ENCODE results near the gene TBC1D22B. TPM values are rescaled to one million over a fixed set of nuclear protein-coding genes. Genes with fewer than 3 reads are reported as not detected.

Gene TBC1D22B
- total RNA-seq, 1 experiment from 2014 or later = 11.8 TPM

- Mint-ChIP-seq H3K36me3 (ENCODE audit: insufficient read depth, unreplicated experiment) (peaks cover 16% of the 10 kb centered on the region), H3K27ac (ENCODE audit: unreplicated experiment) (no peak overlapping the region), H3K9me3 (ENCODE audit: unreplicated experiment) (no peaks in the 10 kb centered on the region), H3K4me3 (ENCODE audit: unreplicated experiment) (no peak overlapping the region), H3K27me3 (ENCODE audit: insufficient read depth, unreplicated experiment) (no peaks in the 10 kb centered on the region), H3K4me1 (ENCODE audit: low read depth, unreplicated experiment) (no peaks in the 10 kb centered on the region)
- ChIA-PET CTCF (no interaction called here), POLR2A (no interaction called here)
- TF ChIP-seq, protein P1, sequence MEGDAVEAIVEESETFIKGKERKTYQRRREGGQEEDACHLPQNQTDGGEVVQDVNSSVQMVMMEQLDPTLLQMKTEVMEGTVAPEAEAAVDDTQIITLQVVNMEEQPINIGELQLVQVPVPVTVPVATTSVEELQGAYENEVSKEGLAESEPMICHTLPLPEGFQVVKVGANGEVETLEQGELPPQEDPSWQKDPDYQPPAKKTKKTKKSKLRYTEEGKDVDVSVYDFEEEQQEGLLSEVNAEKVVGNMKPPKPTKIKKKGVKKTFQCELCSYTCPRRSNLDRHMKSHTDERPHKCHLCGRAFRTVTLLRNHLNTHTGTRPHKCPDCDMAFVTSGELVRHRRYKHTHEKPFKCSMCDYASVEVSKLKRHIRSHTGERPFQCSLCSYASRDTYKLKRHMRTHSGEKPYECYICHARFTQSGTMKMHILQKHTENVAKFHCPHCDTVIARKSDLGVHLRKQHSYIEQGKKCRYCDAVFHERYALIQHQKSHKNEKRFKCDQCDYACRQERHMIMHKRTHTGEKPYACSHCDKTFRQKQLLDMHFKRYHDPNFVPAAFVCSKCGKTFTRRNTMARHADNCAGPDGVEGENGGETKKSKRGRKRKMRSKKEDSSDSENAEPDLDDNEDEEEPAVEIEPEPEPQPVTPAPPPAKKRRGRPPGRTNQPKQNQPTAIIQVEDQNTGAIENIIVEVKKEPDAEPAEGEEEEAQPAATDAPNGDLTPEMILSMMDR (IDR thresholded peaks at IDR 0.05; ENCODE audit: insufficient read depth in 1 of 2, low read depth in 1 of 2, low read length in 1 of 2, severe bottlenecking in 1 of 2, unreplicated experiment in 1 of 2) = no peak
- intact Hi-C loops (cut with micrococcal nuclease; ENCODE audit: unreplicated experiment) = no loop called here
- Histone ChIP-seq H3K4me3 (ENCODE audit: low read depth, low read length) (no peak overlapping the region), H3K36me3 (ENCODE audit: control insufficient read depth, insufficient read depth, low read length) (no peaks in the 10 kb centered on the region; the same call in none of the 2 replicates), H3K27me3 (replicated peaks; ENCODE audit: control insufficient read depth, insufficient read depth, low read length) (no peaks in the 10 kb centered on the region), H3K4me1 (no peaks in the 10 kb centered on the region), H3K9me3 (no peaks in the 10 kb centered on the region)
- BruUV-seq (replicated peaks) = no TSS peak
- no peak for DNase-seq
Measured at GRCh38 chr6:37317312-37318038, 59.9 kb downstream of the TBC1D22B start.

GRCh38 chr6:37319156-37319555, 61.6 kb downstream of the TBC1D22B start:
- no peak overlapping the region for H3K27ac Mint-ChIP-seq (ENCODE audit: unreplicated experiment)
- no peak for DNase-seq
- H3K27me3 ChIP-seq (replicated peaks; ENCODE audit: control insufficient read depth, insufficient read depth, low read length) = no peaks in the 10 kb centered on the region
- H3K9me3 Mint-ChIP-seq (ENCODE audit: unreplicated experiment) = no peaks in the 10 kb centered on the region
- H3K36me3 Mint-ChIP-seq (ENCODE audit: insufficient read depth, unreplicated experiment) = peaks cover 16% of the 10 kb centered on the region
- ChIA-PET POLR2A (no interaction called here), CTCF (no interaction called here)
- no peaks in the 10 kb centered on the region for H3K4me1 ChIP-seq
- no peaks in the 10 kb centered on the region; the same call in none of the 2 replicates for H3K36me3 ChIP-seq (ENCODE audit: control insufficient read depth, insufficient read depth, low read length)
- H3K9me3 ChIP-seq = no peaks in the 10 kb centered on the region
- no peak overlapping the region for H3K4me3 ChIP-seq (ENCODE audit: low read depth, low read length)
- H3K4me1 Mint-ChIP-seq (ENCODE audit: low read depth, unreplicated experiment) = no peaks in the 10 kb centered on the region
- TF ChIP-seq, protein P1 (IDR thresholded peaks at IDR 0.05; ENCODE audit: insufficient read depth in 1 of 2, low read depth in 1 of 2, low read length in 1 of 2, severe bottlenecking in 1 of 2, unreplicated experiment in 1 of 2) = no peak
- no TSS peak for BruUV-seq (replicated peaks)
- H3K27me3 Mint-ChIP-seq (ENCODE audit: insufficient read depth, unreplicated experiment) = no peaks in the 10 kb centered on the region
- no peak overlapping the region for H3K4me3 Mint-ChIP-seq (ENCODE audit: unreplicated experiment)
- intact Hi-C loops (cut with micrococcal nuclease; ENCODE audit: unreplicated experiment) = no loop called here

GRCh38 chr6:37319856-37320480, 62.4 kb downstream of the TBC1D22B start:
- Mint-ChIP-seq H3K9me3 (ENCODE audit: unreplicated experiment) (no peaks in the 10 kb centered on the region), H3K36me3 (ENCODE audit: insufficient read depth, unreplicated experiment) (peaks cover 18% of the 10 kb centered on the region), H3K4me3 (ENCODE audit: unreplicated experiment) (no peak overlapping the region), H3K27ac (ENCODE audit: unreplicated experiment) (no peak overlapping the region), H3K27me3 (ENCODE audit: insufficient read depth, unreplicated experiment) (no peaks in the 10 kb centered on the region), H3K4me1 (ENCODE audit: low read depth, unreplicated experiment) (peaks cover 1% of the 10 kb centered on the region)
- Histone ChIP-seq H3K4me3 (ENCODE audit: low read depth, low read length) (no peak overlapping the region), H3K9me3 (no peaks in the 10 kb centered on the region), H3K36me3 (ENCODE audit: control insufficient read depth, insufficient read depth, low read length) (no peaks in the 10 kb centered on the region; the same call in none of the 2 replicates), H3K27me3 (replicated peaks; ENCODE audit: control insufficient read depth, insufficient read depth, low read length) (no peaks in the 10 kb centered on the region), H3K4me1 (peaks cover 7% of the 10 kb centered on the region)
- no peak for DNase-seq
- TF ChIP-seq, protein P1 (IDR thresholded peaks at IDR 0.05; ENCODE audit: insufficient read depth in 1 of 2, low read depth in 1 of 2, low read length in 1 of 2, severe bottlenecking in 1 of 2, unreplicated experiment in 1 of 2) = no peak
- POLR2A ChIA-PET = no interaction called here
- CTCF ChIA-PET = no interaction called here
- intact Hi-C loops (cut with micrococcal nuclease; ENCODE audit: unreplicated experiment) = no loop called here
- no TSS peak for BruUV-seq (replicated peaks)

Measured in Caco-2 (cell line).